Heart left ventricle (tissue), 16 donors: ENCODE data around the gene SNX9. TPM values are rescaled to one million over a fixed set of nuclear protein-coding genes. Genes with fewer than 3 reads are reported as not detected.

ENCODE experiments used
- ATAC-seq, 4 donors: fragments of 200-7000 bp; cut with Tn5 transposase; one replicate each; pipeline ENCODE4 v1.9.1; 2020 to 2022; ENCODE audit warnings: moderate library complexity in 4 of 4, mild to moderate bottlenecking in 3 of 4, moderate number of reproducible peaks in 1 of 4
- DNase-seq, 5 donors: peaks; one replicate each; pipeline ENCODE4 v3.0.0-alpha.2; 2020
- H3K27ac ChIP-seq, 12 donors: fragments of 200-600 bp; sonication (generic) in 4 of 12; one replicate each; pipeline versions ENCODE4 v1.5.0 to v1.8.0; 2016 to 2022; ENCODE audit warnings: mild to moderate bottlenecking in 2 of 12
- H3K27me3 ChIP-seq, 9 donors: fragments of 200-600 bp; sonication (generic) in 2 of 9; one replicate each; pipeline versions ENCODE4 v1.5.1 to v1.8.0; 2016 to 2022; ENCODE audit warnings: mild to moderate bottlenecking in 3 of 9
- H3K36me3 ChIP-seq, 9 donors: fragments of 200-600 bp; sonication (generic) in 2 of 9; one replicate each; pipeline versions ENCODE4 v1.5.0 to v1.8.0; 2018 to 2022; ENCODE audit warnings: mild to moderate bottlenecking in 2 of 9
- H3K4me1 ChIP-seq, 12 donors: fragments of 200-600 bp; sonication (generic) in 4 of 12; one replicate each; pipeline versions ENCODE4 v1.5.0 to v1.8.0; 2016 to 2022; ENCODE audit warnings: mild to moderate bottlenecking in 3 of 12
- H3K4me3 ChIP-seq, 12 donors: fragments of 200-600 bp; sonication (generic) in 4 of 12; one replicate each; pipeline versions ENCODE4 v1.5.0 to v1.8.0; 2017 to 2022; ENCODE audit warnings: mild to moderate bottlenecking in 9 of 12, moderate library complexity in 4 of 12
- H3K9me3 ChIP-seq, 12 donors: fragments of 200-600 bp; sonication (generic) in 4 of 12; one replicate each; pipeline versions ENCODE4 v1.5.0 to v1.8.0; 2016 to 2022; ENCODE audit warnings: mild to moderate bottlenecking in 1 of 12
- CTCF ChIP-seq, 12 donors: fragments of 200-600 bp; sonication (generic) in 4 of 12; IDR thresholded peaks; one replicate each; pipeline versions ENCODE4 v1.5.0 to v1.8.0; 2018 to 2022; ENCODE audit warnings: antibody characterized with exemption in 12 of 12, mild to moderate bottlenecking in 5 of 12
- POLR2A ChIP-seq, 2 donors: fragments of 450-650 bp; IDR thresholded peaks; one replicate each; pipeline ENCODE4 v1.6.1; 2017; ENCODE audit warnings: antibody characterized with exemption in 2 of 2, mild to moderate bottlenecking in 2 of 2, moderate library complexity in 2 of 2
- WGBS, 4 donors: extraction: QIAGEN DNeasy Blood & Tissue Kit in 2 of 4; methylation state at CpG; one replicate each; pipeline versions ENCODE4 v1.1.5 to v1.1.7; 2013 to 2018; 5-methylcytosine and 5-hydroxymethylcytosine counted together
- intact Hi-C, 10 donors: fragments of 100-400 bp; cut with DNase I; formaldehyde crosslinking; loops; one replicate each; pipeline versions ENCODE4 v1.11.1 to v1.14.2; 2022
- polyA plus RNA-seq, 2 donors: library from polyadenylated mRNA; stranded (reverse); fragments of 200-250 nt; gene quantifications; one replicate each; pipeline ENCODE4 v1.2.3, GENCODE V29; 2013
- total RNA-seq, 9 donors: library from RNA; depleted of rRNA in 2 of 9; stranded (reverse); fragments of >200 nt in 2 of 9; fragmentation: NEBNext Ultra II Directional in 3 of 9; extraction: Animal tissue kit (Norgen Biotek cat#: 25700) in 3 of 9; gene quantifications; one replicate each; pipeline versions ENCODE4 v1.1.0 to v1.2.4, GENCODE V29; 2016 to 2023
- donor health status: ischemic (EF 13 %, LVEDD 7.1; RV severe dilation, severe dysfunction).
- donor health status: healthy with polysubstance abuse.
- donor health status: DM: no; HTN: yes; CAD: no.
- donor health status: DM: no; HTN: no; CAD: no.
- donor health status: ischemic (EF 25% LVEDD 6.9; RV normal size, moderate dysfunction).
- donor health status: ischemic (EF 25% LVEDD 5.7; RV mildly dilated, moderate dysfunction).
- donor health status: healthy.
- donor health status: DM: yes; HTN: yes; CAD: no.
- donor health status: ischemic (EF 35%, LVEDD 5.7; RV mildly dilated, moderate dysfunction).
- donor health status: nonischemic (EF 11% LVEDD 7.7; RV severe dilation, severe dysfunction).
- donor health status: DM: yes; HTN: yes; CAD: no.
- donor health status: PGD.
- donor health status: ischemic (EF 29% LVEDD 5.4; RV normal size, mild dysfunction).
- donor health status: nonischemic (EF 23%, LVEDD 6.1; RV moderate dilation, normal function).

SNX9 gene
- total and polyA plus RNA-seq, 11 donors = 15.4 to 44.0 (median 30.7) TPM

- no peaks in the 10 kb centered on the region for H3K27me3 ChIP-seq
Observed at GRCh38 chr6:157867981-157868380, 44.9 kb downstream of the SNX9 start.

DNA sequence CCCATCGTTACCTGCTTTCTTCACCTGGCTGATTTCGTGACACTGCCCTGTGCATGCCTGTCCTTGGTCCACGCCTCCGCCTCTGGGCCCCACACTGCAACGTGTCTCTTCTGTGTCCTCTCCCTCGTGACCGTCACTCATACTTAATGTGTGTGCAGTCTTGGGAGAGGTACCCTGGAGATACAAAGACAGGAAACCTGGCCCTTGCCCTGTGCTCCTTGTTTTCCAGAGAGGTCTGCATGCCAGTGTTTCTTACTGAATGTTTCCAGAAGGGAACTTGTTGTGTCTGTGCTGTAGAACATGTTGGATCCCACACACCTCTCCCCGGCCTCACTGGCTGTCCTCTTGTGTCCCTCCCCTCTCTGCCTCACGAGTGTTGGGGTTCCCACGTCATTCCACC is 45.8 kb downstream of the SNX9 start:
- Histone ChIP-seq H3K36me3 (peaks cover 0 to 48% (median 33%) of the 10 kb centered on the region in 9 donors), H3K4me1 (peaks cover 0 to 34% (median 15%) of the 10 kb centered on the region in 12 donors), H3K27ac (no peak overlapping the region), H3K27me3 (no peaks in the 10 kb centered on the region), H3K9me3 (no peaks in the 10 kb centered on the region), H3K4me3 (no peak overlapping the region)
- intact Hi-C loops = no loop called here
- ATAC-seq (peak in 3 of 4 donors; percentile 36 to 54 (median 50)), DNase-seq (no peak)
- TF ChIP-seq POLR2A (IDR thresholded peaks at IDR 0.05) = no peak
- no peak for TF ChIP-seq CTCF (IDR thresholded peaks at IDR 0.05)
- WGBS, 4 donors = 64 to 69% (median 68%) methylated on average over 10 of the region's 10 CpGs

More at GRCh38 chr6:157867981-157868380, 44.9 kb downstream of the SNX9 start:
- Histone ChIP-seq H3K36me3 (peaks cover 0 to 42% (median 30%) of the 10 kb centered on the region in 9 donors), H3K4me1 (peaks cover 0 to 39% (median 18%) of the 10 kb centered on the region in 12 donors), H3K9me3 (no peaks in the 10 kb centered on the region), H3K4me3 (no peak overlapping the region), H3K27ac (no peak overlapping the region)
- intact Hi-C loops = no loop called here
- TF ChIP-seq CTCF (IDR thresholded peaks at IDR 0.05) = no peak
- no peak for TF ChIP-seq POLR2A (IDR thresholded peaks at IDR 0.05)
- no peak for ATAC-seq
- DNase-seq = no peak

DNA sequence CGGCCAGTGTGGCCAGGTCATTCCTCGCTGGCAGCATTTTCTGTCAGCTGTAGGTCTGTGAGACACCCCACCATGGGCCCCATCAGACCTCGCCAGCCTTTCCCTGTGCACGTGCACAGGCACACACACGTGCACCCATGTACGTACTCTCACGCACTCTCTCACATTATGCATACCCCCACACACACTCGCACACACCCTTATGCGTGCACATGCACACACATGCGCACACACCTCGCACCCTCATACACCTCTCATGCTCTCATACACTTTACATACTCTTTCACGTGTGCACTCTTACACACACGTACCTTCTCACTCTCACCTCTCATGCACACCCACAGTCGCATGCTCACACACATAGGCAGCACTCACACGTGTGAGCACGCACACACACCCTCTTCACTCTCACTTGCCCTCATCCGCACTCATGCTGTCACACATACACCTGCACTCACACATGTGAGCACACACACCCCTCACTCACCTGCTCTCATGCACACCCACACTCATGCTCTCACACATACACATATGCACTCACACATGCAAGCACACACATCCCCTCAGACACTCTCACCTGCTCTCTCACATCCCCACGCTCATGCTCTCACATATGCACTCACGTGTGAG is 46.7 kb downstream of the SNX9 start:
- peaks cover 0 to 57% (median 41%) of the 10 kb centered on the region in 9 donors for H3K36me3 ChIP-seq
- peaks cover 0 to 34% (median 15%) of the 10 kb centered on the region in 12 donors for H3K4me1 ChIP-seq
- no peak overlapping the region for H3K27ac ChIP-seq
- DNase-seq (no peak), ATAC-seq (peak in 1 of 4 donors; percentile 10)
- TF ChIP-seq CTCF (IDR thresholded peaks at IDR 0.05) = no peak
- no peak for TF ChIP-seq POLR2A (IDR thresholded peaks at IDR 0.05)
- no peak overlapping the region for H3K4me3 ChIP-seq
- intact Hi-C loops = loop anchor here in 7 of 10 donors (5.0 to 10.0 kb wide), 5 partner anchors 37 to 205 kb away; partner anchors contain the start of gene SNX9 (in 1 of the 7)
- no peaks in the 10 kb centered on the region for H3K27me3 ChIP-seq
- WGBS, 4 donors = 91 to 94% (median 92%) methylated on average over 19 of the region's 19 CpGs
- H3K9me3 ChIP-seq = no peaks in the 10 kb centered on the region

- TF ChIP-seq CTCF (IDR thresholded peaks at IDR 0.05) (peak; percentile 69 to 87 (median 80)), POLR2A (IDR thresholded peaks at IDR 0.05) (no peak)
- peak; percentile 63 to 87 (median 71) for DNase-seq
Observed at GRCh38 chr6:157873735-157874344, 50.8 kb downstream of the SNX9 start.

More at GRCh38 chr6:157873735-157874344, 50.8 kb downstream of the SNX9 start:
- H3K27me3 ChIP-seq = no peaks in the 10 kb centered on the region
- H3K4me1 ChIP-seq = peaks cover 0 to 6% (median under 1%) of the 10 kb centered on the region in 12 donors
- H3K27ac ChIP-seq = no peak overlapping the region
- H3K4me3 ChIP-seq = no peak overlapping the region
- intact Hi-C loops = loop anchor here in 9 of 10 donors (2.0 to 10.0 kb wide), 7 partner anchors 42 to 209 kb away; partner anchors contain the start of gene SNX9 (in 1 of the 9)
- 63 to 72% (median 64%) methylated on average over 9 of the region's 9 CpGs for WGBS, 4 donors
- H3K36me3 ChIP-seq = peaks cover 0 to 88% (median 68%) of the 10 kb centered on the region in 9 donors
- H3K9me3 ChIP-seq = no peaks in the 10 kb centered on the region
- ATAC-seq = peak; percentile 33 to 82 (median 76)
